GM19467 (cell line): ENCODE results near the gene GMIP.
"Not testable (repeated sequence)": the region's sequence is repeated elsewhere in the genome, so short reads cannot be mapped to it uniquely, and the experiment has no call there.

Experiments
- ATAC-seq: cut with Tn5 transposase; IDR thresholded peaks from one replicate; pipeline ENCODE4 v1.9.1; 2021; ENCODE audit warnings: mild to moderate bottlenecking, moderate library complexity; ENCODE audit not compliant: unreplicated experiment

Gene GMIP

GRCh38 chr19:19643158-19644053, at the start of gene GMIP:
GMIP (minus strand) TSS chr19:19643657; CDS start chr19:19643529, 128 bp downstream.
- ATAC-seq: peak; percentile 60

DNA sequence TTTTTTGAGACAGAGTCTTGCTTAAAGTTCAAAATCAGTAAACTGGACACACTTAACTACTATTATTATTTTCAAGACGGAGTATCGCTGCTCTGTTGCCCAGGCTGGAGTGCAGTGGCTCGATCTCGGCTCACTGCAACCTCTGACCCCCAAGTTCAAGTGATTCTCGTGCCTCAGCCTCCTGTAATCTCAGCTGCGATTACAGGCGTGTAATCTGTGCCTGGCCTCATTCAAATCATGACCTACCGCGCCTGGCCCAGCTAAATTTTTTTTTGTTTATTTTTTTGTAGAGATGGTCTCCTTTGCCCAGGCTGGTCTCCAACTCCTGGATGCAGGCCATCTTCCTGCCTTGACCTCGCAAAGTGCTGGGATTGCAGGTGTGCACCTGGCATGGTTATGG, 48.2 kb upstream of the GMIP start:
- ATAC-seq: no peak

DNA sequence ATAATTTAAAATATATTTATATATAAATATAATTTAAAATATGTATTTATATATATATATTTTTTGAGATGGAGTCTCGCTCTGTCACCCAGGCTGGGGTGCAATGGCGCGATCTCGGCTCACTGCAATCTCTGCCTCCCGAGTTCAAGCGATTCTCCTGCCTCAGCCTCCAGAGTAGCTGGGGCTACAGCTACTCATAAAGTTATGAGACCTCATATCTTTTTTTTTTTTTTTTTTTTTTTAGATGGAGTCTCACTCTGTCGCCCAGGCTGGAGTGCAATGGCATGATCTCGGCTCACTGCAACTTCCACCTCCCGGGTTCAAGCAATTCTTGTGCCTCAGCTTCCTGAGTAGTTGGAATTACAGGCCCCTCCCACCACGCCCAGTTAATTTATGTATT, 45.6 kb upstream of the GMIP start:
- ATAC-seq: not testable (repeated sequence)

GRCh38 chr19:19687090-19687489, 43.6 kb upstream of the GMIP start:
- ATAC-seq: no peak

DNA sequence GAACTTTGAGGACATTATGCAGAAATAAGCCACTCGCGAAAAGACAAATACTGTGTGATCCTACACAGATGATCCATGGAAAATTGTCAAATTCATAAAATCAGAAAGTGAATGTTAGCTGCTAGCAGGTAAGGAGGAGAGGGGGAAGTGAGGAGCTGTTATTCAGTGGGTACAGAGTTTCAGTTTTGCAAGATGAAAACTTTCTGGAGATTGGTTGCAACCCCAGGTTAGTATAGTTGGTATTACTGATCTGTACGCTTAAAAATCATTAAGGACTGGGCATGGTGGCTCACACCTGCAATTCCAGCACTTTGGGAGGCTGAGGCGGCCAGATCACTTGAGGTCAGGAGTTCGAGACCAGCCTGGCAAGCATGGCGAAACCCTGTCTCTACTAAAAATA, 43.1 kb upstream of the GMIP start:
- no peak for ATAC-seq

GRCh38 chr19:19686119-19686518, 42.7 kb upstream of the GMIP start:
- not testable (repeated sequence) for ATAC-seq

- no peak for ATAC-seq
Observed at GRCh38 chr19:19679176-19680073, 36.0 kb upstream of the GMIP start.

- ATAC-seq: no peak
Observed at GRCh38 chr19:19677579-19677978, 34.1 kb upstream of the GMIP start.

DNA sequence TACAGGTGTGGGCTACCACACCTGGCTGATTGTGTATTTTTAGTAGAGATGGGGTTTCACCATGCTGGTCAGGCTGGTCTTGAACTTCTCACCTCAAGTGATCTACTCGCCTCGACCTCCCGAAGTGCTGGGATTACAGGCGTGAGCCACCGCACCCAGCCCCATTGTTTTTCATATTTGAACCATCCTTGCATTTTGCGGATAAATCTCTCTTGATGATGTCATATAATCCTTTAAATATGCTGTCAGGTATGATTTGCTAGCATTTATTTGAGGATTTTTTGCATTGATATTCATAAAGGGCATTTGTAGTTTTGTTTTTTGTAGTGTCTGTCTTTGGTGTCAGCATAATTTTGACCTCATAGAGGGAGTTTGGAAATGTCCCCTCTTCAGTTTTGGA, 30.9 kb upstream of the GMIP start:
- ATAC-seq: no peak

- ATAC-seq: no peak
Observed at GRCh38 chr19:19672816-19673215, 29.4 kb upstream of the GMIP start.

DNA sequence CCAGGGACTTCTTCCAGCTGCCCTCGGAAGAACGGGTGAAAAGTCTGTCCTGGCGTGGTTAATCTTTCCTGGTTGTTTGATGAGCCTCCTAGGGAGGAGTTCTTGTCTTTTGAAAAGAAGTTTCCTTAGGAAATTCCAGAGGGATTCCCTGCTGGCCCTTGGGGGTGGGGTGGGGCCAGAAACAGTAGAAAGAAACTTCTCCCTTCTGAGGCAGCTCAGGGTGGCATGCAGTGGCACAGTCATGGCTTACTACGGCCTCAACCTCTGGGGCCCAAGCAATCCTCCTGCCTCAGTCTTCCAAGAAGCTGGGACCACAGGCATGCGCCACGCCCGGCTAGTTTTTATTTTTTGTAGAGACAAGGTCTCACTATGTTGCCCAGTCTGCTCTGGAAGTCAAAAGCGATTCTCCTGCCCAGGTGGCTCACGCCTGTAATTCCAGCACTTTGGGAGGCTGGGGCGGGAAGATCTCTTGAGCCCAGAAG, 26.7 kb upstream of the GMIP start:
- ATAC-seq: no peak

DNA sequence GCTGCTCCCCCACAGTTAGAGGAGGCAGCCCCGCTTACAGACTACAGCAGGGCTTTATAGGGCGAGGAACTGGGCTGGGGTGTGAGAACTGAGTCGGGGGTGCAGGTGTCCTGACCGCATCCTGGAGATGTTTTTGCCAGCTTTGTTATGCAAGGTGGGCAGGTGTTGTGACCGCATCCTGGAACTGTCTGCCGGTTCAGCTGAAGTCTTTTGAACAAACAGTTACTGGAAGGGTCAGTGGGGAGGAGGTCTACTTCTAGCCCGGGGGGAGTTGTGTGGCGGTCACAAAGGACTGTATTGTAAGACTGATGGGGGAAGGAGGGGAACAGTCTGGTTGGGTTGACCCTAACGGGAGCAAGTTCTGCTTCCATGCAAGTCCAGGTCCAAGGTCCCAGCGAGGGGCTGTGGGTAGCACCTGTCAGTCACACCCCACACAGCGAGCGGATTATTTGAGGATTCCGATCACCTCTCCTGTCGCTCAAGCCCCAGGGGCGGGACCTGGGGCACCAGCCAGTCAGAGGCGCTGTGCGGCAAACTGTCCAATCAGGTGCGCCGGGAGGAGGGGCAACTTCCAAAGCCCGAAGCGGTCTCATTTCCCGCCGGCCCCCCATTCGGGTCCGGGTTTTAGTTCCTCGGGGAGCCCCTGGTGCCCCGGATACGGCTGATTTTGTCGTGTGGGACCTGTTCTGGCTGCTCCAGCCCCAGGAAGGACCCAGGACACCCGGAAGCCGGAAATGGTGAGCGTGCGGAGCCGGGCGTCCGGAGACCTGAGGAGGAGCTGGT, 25.0 kb upstream of the GMIP start, which contains the start of gene ZNF101:
TSS of gene ZNF101 (plus strand) at position 610 of the 783 bp plus-strand sequence. CDS start at position 735, 125 bp downstream.
- peak; percentile 64 for ATAC-seq

GRCh38 chr19:19665420-19665948, 22.0 kb upstream of the GMIP start:
- ATAC-seq: not testable (repeated sequence)

- peak; percentile 66 for ATAC-seq
Observed at GRCh38 chr19:19663256-19664120, 20.0 kb upstream of the GMIP start, which contains the start of gene ATP13A1. ATP13A1 (minus strand) TSS chr19:19663676; CDS start chr19:19663666, 10 bp downstream.

DNA sequence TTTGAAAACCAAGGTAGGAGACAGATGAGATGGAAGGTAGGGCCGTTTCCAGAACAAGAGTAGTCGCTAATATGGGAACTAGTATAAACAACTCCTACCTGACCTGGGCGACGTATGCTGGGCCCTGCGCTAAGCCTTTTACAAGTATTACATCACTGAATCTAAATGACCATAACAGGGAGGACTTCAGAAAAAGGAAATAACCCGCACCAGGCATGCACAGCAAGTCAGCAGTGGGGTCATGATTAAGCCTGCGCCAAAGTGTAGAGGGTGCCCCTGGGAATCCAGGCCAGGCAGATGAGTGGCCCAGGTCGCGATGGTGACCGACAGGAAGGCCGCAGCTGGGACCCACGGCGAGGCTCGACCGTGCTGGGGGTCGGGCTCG, 19.4 kb upstream of the GMIP start:
- ATAC-seq: no peak

DNA sequence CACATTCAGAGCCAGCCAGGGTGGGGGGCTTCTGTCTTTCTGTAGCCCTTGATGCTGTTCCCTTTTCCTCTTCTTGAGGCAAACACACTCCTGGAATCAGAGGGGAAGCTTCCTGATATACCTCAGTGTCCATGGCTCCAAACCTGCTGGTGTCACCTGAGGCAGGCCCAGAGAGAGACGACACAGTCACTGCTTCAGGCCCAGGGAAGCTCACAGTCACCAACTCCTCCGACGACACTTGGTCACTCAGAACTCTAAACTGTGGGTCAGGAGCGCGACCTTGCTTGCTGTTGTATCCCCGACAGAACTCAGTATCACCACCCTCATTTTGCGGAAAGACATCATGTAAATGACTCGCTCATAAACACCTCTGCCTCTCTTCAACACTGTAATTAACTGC, 18.9 kb upstream of the GMIP start:
- no peak for ATAC-seq

GRCh38 chr19:19661675-19662251, 18.3 kb upstream of the GMIP start:
- no peak for ATAC-seq

GRCh38 chr19:19661141-19661674, 17.8 kb upstream of the GMIP start:
- ATAC-seq: no peak
